Measurements from ENCODE around the gene ARHGAP42.
"Not testable (repeated sequence)": the region's sequence is repeated elsewhere in the genome, so short reads cannot be mapped to it uniquely, and the experiment has no call there.

Gene ARHGAP42

DNA sequence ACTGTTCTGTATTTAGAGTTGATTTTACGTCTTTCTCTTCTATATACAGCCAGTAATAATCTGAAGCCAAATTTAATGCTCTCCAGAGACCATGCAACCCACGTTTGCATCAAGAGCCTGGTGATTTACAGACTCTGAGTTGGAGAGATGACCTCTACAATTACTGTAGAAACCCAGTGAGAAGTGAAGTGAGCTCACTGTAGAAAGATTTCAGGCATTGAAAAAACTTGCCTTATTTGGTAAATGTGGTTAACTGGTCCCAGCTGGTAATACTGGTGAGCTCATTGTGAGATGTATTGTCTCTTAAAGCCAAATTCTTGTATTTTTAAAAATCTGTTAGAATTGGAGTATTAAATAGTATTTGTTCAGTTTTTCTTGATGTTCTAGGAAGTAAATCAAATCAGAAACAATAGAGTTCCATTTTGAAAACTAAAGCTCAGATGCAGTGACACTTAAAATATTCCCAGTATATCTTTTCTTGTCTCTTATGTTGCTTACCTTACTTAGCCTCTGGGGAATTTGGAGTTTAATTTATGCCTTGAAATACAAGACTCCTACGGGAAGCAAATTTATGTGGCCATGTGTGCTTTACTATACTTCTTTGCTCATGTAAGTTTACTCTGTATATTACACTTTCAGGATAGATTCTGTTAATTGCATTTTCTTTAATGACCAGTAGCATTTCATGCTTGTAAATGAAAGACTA lies 189.9 kb downstream of the ARHGAP42 start:
- H3K4me3 ChIP-seq (ENCODE audit: low read length) = no peak overlapping the region

DNA sequence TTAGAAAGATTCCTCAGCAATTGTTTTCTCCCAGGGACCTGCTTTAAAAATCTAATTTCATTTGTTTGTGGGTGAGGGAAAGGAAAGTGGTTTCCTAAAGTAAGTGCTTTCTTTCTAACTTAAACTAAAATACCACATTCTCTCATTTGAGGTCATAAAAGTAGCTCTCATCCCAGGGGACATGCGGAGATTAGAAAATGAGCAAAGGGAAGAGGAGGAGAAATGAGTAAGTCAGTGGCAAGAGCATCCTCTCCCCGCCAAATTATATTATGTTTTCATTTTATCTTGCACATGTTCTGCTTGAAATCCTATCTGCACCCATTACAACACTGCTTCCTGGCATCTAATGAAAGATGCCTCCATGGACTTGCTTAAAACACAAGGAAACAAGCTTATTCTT lies 191.4 kb downstream of the ARHGAP42 start:
- no peak for DNase-seq (ENCODE audit: low read depth, low spot score)
- no peak overlapping the region for H3K4me3 ChIP-seq (ENCODE audit: low read length)

More for the DNA sequence above, 189.9 kb downstream of the ARHGAP42 start:
- no peak for DNase-seq (ENCODE audit: low read depth, low spot score)

DNA sequence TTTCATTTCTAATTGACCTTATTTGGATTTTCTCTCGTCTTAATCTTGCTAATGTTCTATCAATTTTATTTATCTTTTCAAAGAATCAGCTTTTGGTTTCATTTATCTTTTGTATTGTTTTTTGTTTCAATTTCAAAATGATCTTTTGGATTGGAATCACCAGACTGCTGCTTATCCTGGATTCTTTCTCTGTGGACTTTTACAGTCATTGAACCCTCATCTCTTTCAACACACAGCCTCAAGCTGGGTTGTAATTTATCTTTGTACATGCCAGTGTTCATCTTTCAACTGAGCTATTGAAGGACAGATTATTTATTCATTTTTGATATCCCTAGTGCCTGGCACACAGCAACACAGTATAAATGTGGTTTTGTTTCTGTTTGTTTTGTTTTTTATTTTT lies 195.9 kb downstream of the ARHGAP42 start:
- no peak overlapping the region for H3K4me3 ChIP-seq (ENCODE audit: low read length)
- no peak for DNase-seq (ENCODE audit: low read depth, low spot score)

DNA sequence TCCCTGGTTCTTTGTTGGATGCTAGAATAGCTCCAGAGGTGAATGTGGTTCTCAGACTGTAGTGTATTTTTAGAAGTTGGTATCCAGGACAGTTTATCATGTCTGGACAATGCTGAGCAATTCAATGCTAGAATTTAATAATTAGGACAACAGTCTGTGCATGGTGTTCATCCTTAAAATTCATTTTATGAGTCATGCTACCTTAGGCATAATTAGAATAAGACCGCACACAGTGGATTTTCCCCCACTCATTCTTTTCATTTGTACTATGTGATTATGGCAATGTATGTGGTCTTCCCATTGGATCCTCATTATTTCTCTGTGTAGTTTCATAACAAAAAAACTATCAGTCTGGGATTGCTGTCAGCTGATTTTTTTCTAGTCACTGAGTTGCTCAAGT lies 196.7 kb downstream of the ARHGAP42 start:
- no peak for DNase-seq (ENCODE audit: low read depth, low spot score)
- no peak overlapping the region for H3K4me3 ChIP-seq (ENCODE audit: low read length)

DNA sequence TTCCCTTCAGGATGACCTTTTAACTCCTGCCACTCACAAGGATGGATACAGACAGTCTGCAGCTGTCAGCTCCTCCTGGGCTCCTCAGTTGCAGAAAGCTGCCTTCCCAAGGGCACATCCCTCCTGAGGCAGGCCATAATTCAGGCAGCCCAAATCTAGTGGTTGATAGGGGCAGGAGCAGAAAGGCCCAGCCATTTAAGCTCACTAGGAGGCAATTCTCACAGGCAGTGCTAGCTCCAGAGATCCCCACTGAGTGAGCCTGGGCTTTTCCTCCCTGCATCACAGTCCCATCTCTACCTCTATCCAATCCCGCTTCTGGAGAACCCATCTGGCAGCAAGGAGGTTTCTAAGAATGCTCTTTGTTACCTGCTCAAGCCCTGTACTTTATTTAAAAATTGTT lies 200.6 kb downstream of the ARHGAP42 start:
- DNase-seq (ENCODE audit: low read depth, low spot score) = no peak
- no peak overlapping the region for H3K4me3 ChIP-seq (ENCODE audit: low read length)

DNA sequence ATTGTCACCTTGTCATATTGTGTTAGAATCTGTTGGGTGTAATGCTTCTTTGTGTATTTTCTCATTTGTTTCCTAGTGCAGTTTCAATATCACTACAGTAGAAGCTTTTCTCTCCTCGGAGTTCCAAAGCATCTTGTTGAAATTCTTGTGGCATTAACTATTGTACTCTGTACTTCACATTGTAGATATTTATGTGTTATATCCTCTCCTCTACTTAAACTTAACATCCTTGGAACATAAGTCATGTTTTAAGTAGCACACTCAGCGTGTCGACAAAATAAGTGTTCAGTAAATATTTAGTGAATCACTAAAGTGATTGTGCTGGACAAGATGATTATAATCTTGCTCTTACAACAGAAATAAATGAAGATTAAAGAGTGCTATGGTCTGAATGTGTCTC lies 201.7 kb downstream of the ARHGAP42 start:
- no peak overlapping the region for H3K4me3 ChIP-seq (ENCODE audit: low read length)
- no peak for DNase-seq (ENCODE audit: low read depth, low spot score)

DNA sequence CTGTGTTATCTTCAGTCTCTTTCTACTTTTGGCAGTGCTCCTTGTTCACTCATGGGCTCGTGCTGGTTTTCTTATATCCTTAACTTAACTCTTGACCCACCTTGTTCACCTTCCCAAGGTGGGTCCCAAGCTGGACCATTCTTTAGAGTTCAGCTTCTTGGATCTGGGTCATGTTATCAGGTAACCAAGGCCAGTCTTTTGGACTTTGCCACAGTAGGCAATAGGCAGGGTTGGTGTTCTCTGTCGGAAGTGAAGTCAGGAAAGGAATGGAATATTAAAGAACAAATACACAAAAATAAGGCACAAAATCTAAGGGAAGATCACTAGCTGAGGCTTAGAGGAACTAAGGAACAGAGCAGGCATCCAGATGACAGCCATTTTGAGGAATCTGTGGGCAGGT lies 202.7 kb downstream of the ARHGAP42 start:
- H3K4me3 ChIP-seq (ENCODE audit: low read length) = no peak overlapping the region
- DNase-seq (ENCODE audit: low read depth, low spot score) = no peak

DNA sequence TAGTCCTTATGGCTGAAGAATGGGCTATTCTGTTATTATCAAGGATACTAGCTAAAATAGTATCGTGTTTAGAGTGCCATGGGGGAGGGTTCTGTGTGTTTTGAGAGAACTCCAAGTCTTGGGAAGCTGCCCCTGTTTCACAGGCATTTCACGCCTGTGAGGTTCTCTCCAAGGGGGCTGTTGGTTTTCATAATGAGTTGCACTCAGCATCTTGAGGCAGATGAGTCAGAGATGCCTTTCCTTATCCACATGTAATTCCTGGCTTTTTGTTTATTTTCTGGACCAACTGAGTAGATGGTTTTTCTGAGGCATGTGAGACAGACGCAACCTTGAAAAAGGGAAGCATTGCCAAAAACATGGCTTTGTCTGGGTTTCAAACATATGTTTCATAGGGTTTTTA lies 203.7 kb downstream of the ARHGAP42 start:
- no peak overlapping the region for H3K4me3 ChIP-seq (ENCODE audit: low read length)
- DNase-seq (ENCODE audit: low read depth, low spot score) = no peak

DNA sequence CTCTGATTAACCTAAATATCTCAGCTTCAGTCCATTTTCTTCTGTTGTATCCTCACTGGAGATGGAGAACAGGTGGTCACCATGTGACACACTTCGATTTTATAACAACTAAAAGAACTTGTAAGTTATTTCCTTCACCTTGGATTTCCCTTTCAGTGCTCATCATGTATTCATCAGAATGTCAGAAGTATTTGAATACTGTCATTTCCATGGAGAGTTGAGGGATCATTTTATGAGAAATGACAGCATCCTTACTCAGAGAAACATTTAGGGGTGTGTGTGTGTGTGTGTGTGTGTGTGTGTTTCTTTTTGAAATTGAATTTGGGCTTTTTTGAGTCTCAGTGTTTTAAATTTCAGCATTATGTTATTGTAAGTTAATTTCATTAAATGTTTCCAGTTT lies 205.8 kb downstream of the ARHGAP42 start:
- H3K4me3 ChIP-seq (ENCODE audit: low read length) = no peak overlapping the region
- DNase-seq (ENCODE audit: low read depth, low spot score) = no peak

DNA sequence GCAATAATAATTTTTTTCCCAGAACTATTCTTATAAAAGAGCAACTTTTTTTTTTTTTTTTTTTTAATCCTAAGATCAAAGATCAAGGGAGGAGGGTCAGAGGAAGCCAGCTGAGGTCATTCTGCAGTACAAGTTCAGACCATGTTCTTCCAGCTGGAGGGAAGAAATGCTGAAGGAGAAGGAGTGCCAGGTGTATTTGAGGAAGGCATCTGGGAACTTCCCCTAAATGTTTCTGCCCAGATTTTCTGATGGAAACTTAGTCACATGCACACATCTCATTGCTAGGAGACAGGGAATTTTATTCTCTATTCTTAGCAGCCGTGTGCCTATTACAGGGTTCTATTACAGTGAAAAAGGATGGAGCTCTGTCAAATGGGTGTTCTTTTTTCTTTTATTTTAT lies 208.4 kb downstream of the ARHGAP42 start:
- DNase-seq (ENCODE audit: low read depth, low spot score) = no peak
- no peak overlapping the region for H3K4me3 ChIP-seq (ENCODE audit: low read length)

DNA sequence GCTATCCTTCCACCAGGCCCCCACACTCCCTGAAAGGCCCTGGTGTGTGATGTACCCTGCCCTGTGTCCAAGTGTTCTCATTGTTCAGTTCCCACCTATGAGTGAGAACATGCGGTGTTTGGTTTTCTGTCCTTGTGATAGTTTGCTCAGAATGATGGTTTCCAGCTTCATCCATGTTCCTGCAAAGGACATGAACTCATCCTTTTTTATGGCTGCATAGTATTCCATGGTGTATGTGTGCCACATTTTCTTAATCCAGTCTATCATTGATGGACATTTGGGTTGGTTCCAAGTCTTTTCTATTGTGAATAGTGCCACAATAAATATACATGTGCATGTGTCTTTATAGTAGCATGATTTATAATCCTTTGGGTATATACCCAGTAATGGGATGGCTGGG lies 208.9 kb downstream of the ARHGAP42 start:
- not testable (repeated sequence) for H3K4me3 ChIP-seq (ENCODE audit: low read length); DNase-seq (ENCODE audit: low read depth, low spot score)

DNA sequence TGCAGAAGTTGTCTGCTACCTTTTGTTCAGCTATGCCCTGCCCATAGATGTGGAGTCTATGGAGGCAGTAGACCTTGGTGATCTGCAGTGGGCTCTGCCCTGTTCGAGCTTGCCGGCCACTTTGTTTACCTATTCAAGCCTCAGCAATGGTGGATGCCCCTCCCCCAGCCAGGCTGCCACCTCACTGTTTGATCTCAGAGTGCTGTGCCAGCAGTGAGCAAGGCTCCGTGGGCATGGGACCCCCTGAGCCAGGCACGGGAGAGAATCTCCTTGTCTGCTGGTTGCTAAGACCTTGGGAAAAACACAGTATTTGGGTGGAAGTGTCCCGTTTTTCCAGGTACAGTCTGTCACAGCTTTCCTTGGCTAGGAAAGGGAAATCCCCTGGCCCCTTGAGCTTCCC lies 214.4 kb downstream of the ARHGAP42 start:
- not testable (repeated sequence) for DNase-seq (ENCODE audit: low read depth, low spot score); H3K4me3 ChIP-seq (ENCODE audit: low read length)

DNA sequence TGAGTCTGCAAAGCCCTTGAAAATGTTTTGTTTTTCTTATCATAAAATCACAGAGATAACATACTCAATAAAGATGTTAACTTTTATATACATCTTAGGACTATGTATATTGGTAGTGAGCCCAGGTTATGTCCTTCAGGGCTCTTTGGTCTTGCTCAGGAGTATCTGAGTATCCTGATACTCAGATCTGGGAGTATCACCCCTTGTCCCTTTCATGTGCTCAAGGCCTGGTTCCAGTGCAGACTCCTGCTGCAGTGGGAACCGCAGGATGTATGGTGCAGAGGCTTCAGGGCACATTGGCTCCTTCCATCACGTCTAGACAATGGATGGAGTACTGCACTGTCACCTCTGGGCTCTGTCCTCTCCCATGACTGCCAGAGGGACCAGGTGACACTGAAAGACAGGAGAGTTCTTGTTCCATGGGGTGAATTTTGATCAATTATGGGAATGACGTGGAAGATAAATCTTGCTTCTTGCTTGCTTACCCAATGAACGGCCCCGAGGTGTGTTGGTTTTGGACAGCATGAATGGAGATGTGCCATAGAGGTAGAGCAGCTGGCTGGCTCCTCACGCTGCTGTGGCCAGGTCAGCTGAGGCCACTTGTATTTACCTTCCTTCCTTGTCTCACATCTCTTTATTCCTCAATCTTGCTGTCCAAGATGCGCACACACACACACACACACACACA lies 215.5 kb downstream of the ARHGAP42 start:
- H3K4me3 ChIP-seq (ENCODE audit: low read length) = no peak overlapping the region
- no peak for DNase-seq (ENCODE audit: low read depth, low spot score)

DNA sequence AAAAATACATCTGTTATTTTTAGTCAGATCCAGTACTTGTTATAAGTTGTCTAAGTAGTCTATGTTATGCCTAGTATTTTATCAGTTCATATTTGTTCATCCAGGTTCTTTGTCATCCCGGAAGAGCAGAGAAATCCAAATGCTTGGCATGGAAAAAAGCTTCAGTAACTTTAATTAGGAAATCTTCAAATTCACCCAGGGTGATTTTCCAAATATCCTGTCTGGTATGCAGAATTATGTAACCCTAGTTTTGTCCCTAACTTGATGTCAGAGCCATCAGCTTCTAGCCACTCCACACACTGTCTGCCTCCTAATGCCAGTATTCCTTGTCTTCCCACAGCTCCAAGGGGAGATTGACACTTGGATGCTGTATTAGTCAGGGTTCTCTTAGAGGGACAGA lies 216.2 kb downstream of the ARHGAP42 start:
- H3K4me3 ChIP-seq (ENCODE audit: low read length) = no peak overlapping the region
- DNase-seq (ENCODE audit: low read depth, low spot score) = no peak

DNA sequence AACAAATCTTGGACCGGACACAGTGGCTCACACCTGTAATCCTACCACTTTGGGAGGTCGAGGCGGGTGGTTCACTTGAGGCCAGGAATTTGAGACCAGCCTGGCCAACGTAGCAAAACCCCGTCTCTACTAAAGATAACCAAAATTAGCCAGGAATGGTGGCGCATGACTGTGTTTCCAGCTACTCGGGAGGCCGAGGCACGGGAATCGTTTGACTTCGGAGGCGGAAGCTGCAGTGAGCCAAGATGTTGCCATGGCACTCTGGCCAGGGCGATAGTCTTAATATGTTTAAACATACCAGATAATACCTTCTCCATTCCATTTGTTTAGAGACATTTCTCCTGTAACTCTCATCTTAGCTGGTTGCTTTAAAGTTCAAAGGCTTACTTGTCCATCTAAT lies 218.6 kb downstream of the ARHGAP42 start:
- no peak overlapping the region for H3K4me3 ChIP-seq (ENCODE audit: low read length)
- no peak for DNase-seq (ENCODE audit: low read depth, low spot score)

DNA sequence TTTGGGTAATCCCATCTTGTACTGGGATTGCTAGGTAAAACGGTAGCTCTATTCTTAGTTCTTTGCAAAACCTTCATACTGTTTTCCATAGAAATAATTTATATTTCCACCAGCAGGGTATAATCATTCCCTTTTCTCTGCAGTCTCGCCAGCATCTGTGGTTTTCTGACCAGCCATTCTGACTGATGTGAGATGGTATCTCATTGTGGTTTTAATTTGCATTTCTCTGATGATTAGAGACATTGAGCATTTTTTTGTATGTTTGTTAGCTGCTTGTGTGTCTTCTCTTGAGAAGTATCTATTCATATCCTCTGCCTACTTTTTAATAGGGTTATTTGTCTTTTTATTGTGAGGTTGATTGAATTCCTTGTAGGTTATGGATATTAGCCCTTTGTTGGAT lies 221.7 kb downstream of the ARHGAP42 start:
- no peak for DNase-seq (ENCODE audit: low read depth, low spot score)
- no peak overlapping the region for H3K4me3 ChIP-seq (ENCODE audit: low read length)

DNA sequence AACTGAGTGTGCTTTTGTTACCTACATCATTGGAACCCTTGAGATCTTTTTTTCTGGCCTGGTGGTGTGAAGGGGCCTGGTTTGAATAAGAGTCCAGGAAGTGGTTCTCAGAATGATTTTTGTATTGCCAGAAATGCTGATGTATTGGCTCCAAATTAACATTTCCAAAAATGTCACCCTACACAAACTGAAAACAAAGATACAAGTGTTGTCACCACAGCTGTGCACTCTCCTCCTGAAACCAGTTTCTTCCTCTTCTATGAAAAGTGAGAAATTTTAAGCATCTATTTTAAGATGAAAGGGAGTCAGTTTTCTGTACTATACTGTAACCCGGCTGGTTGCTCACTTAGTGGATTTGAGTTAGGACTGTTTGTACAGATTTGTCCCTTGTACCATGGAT lies 223.7 kb downstream of the ARHGAP42 start:
- no peak for DNase-seq (ENCODE audit: low read depth, low spot score)
- H3K4me3 ChIP-seq (ENCODE audit: low read length) = no peak overlapping the region

DNA sequence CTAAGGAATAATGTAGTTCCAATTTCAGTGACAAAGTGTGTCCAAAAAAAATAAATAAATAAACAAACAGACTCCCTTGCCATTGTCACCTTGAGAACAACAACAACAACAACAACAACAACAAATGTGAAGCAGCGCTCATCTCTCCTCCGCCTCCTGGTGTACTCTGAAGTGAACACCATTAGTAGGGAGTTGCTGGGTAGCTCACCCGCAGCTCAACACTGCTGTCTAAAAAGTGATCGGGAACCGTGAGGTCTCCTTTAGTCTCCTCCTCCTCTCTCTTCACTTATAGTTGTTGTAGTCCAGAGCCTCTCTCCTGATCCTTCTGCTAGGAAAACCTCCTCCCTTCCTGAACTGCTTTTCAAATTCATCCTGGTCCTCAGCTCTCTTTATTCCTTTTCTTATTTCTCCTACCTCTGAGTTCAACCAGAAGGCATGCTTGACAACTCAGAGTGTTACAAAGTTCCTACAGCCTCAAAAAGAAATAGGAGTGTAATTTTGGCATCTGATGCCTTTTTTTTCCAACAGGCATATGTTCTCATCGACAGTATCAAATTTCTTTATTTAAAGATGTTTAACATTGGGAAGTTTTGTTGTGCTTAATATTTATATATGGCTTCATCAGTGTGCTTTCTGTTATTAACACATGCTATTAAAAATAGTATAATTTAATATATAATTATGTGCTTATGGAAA lies 227.5 kb downstream of the ARHGAP42 start:
- DNase-seq (ENCODE audit: low read depth, low spot score) = no peak
- no peak overlapping the region for H3K4me3 ChIP-seq (ENCODE audit: low read length)

DNA sequence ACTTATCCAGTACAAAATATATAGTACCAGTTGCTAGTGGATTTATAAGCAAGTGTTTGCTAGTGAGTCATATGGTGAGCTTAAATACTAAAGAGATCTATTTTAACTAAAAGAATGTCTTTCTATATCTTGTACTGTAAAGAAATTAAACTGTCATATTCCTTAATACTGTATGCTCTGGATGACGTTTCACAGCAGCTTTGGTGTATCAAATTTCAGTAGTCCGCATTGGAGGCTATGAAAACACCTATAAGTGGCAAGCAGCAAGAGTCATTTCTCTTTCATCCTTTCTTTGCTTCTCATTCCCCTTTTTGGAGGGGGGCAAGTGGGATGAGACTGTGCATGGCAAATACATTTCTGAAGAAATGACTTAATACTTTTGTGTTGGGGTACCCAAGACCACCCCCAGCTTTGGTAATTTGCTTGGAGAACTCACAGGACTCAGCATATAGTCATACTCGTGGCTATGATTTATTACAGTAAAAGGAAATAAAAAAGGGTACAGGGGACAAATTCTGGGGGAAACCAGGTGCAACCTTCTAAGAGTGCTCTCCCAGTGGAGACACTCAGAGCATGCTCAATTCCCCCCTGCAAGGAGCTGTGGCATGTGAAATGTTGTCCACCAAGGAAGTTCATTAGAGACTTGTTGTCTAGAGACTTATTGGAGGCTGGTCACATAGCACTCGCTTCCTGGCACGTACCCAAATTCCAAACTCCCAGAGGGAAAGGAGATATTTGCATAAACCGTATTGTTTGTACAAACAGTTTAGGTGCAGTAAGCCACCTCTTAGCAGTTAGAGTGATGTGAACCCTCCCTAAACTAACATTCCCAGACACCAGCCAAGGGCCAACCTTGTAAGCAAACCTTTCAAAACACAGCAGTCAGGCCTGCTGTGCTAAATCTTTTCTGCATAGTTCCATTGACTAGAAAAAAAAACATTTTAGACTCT lies 231.7 kb downstream of the ARHGAP42 start:
- DNase-seq (ENCODE audit: low read depth, low spot score) = no peak
- H3K4me3 ChIP-seq (ENCODE audit: low read length) = no peak overlapping the region

All from Jurkat, Clone E6-1 (cell line).